ENCODE measurements around the gene SFPQ.
"Not testable (repeated sequence)": the region's sequence is repeated elsewhere in the genome, so short reads cannot be mapped to it uniquely, and the experiment has no call there.

DNA sequence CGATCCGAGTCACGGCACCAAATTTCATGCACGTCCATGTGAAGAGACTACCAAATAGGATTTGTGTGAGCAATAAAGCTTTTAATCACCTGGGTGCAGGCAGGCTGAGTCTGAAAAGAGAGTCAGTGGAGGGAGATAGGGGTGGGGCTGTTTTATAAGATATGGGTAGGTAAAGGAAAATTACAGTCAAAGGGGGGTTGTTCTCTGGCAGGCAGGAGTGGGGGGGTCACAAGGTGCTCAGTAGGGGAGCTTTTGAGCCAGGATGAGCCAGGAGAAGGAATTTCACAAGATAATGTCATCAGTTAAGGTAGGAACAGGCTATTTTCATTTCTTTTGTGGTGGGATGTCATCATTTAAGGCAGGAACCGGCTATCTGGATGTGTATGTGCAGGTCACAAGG, 55.4 kb downstream of the SFPQ start:
- not testable (repeated sequence) for TF ChIP-seq JUNB (IDR thresholded peaks at IDR 0.05); CHD2 (IDR thresholded peaks at IDR 0.05; ENCODE audit: low read length, partially characterized antibody); CBX2 (IDR thresholded peaks at IDR 0.05; ENCODE audit: borderline replicate concordance, low read depth)
